Measurements from ENCODE around the gene CFAP99. TPM values are rescaled to one million over a fixed set of nuclear protein-coding genes. Genes with fewer than 3 reads are reported as not detected.
A peak's percentile ranks its signal among the peaks of the same experiment; 100 is the strongest.

Gene CFAP99
- total and polyA plus RNA-seq, 5 experiments from 2014 or later = 0.05 TPM; not detected in 4

DNA sequence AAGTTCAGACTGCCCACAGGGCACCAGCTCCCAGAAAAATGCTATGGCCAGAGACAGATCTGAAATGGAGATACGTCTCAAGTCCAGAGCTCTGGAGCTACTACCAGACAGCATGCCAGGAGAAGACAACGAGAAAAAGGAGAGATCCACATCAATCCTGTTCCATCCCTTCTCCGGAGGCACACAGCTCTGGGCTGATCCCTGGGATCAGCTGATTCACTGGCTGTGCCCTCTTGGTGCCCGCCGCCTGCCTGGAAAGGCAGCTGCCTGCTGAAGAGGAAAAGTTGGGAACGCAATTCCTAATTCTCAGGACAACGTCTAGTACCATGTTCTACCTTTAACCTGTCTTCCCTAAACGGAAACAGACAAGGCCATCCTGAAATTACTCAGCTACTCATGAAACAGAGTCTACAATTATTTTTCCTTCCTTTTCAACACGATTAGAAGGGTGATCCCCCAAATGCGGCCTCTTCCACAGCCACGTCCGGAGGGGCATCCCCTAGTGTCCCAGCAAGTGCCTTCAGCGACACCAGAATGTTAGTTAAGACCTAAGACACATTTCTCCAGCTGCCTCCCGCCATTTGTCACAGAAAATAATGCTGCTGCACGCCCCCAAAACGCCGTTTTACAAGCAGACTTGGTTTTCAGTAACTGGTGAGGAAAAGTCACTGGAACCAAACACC is 2.7 kb upstream of the CFAP99 start:
- no peak for DNase-seq
- Mint-ChIP-seq H3K27me3 (peaks cover 6 to 26% (median 19%) of the 10 kb centered on the region in 5 donors), H3K4me3 (peak overlapping the region; percentile 55 to 87 (median 75)), H3K27ac (peak overlapping the region in 8 of 10 donors; percentile 8 to 83 (median 46)), H3K4me1 (peaks cover 40 to 78% (median 74%) of the 10 kb centered on the region in 4 donors), H3K36me3 (no peaks in the 10 kb centered on the region), H3K9me3 (peaks cover 0 to 3% (median 0%) of the 10 kb centered on the region in 9 donors)
- ATAC-seq = no peak
- POLR2A ChIA-PET = interaction anchor here (0.5 to 1.7 kb wide), 6 partner anchors 46 to 880 kb away, joined by 3 to 6 read pairs (median 3); partner anchors contain the start of genes MXD4 and RNF4

DNA sequence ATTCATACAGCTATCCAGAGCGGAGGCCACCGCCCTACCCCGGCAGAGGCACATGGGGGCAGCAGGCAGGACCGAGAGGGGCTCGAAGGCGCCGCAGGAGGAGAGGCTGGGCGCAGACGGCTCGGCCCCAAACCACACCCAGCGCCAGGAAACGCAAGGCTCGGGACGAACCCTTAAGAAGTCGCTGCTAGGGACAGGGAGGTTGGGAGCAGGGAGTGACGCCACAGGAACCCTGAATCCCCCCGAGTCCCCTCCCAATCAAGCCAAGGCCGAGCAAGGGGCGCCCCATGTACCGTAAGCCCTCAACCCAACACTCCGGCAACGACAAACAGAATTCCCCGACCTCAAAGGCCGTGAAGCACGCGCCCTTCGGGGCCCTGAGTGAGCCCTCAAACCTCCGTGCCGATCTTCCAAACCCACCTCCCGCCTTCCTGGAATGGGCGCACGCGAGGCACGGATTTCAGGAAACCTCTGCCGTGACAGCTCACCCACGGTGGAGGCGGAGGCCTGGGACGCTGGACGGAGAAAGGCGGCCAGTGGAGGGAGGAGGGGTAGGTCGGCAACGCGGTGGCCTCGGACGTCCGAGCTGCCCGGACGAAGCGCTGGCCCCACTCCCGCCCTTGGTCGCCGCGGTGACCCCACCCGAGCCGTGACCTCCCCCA is 2.1 kb upstream of the CFAP99 start:
- POLR2A ChIA-PET = interaction anchor here (1.1 to 1.7 kb wide), 3 partner anchors 45 to 154 kb away, joined by 3 to 6 read pairs (median 4); partner anchors contain the start of genes MXD4 and RNF4
- Mint-ChIP-seq H3K4me1 (peaks cover 38 to 71% (median 67%) of the 10 kb centered on the region in 4 donors), H3K36me3 (no peaks in the 10 kb centered on the region), H3K9me3 (peaks cover 0 to 3% (median 0%) of the 10 kb centered on the region in 9 donors), H3K27me3 (peaks cover 6 to 31% (median 20%) of the 10 kb centered on the region in 5 donors), H3K27ac (peak overlapping the region in 7 of 10 donors; percentile 8 to 83 (median 46)), H3K4me3 (peak overlapping the region; percentile 55 to 87 (median 75))
- DNase-seq (peak in 3 of 10 donors; percentile 29 to 40 (median 29)), ATAC-seq (no peak)

DNA sequence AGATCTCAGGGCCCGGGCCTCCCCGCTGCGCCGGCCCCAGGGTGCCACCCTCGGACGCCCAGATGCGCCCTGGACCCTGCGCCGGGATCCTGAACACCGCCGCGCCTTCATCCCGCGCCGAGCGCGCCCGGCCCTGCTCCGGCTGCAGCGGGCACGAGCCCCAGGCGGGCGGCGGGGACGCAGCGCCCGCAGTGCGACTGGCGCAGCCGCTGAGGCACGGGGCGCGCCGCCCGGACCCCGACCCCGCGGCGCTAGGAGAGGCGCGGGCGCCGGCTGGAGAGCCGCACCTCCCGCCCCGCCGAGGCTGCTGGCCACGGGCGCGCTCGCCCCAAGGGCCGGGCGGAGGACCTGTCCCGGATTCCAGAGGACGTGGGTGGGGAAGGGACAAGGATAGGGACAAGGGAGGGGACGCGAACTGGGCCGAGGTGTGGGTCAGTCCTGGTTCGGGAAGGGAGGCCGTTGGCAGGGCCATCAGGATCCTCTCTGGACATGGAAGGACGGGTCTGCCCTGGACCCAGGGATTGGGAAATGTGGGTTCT is 1.5 kb upstream of the CFAP99 start:
- peak overlapping the region in 4 of 10 donors; percentile 59 to 74 (median 62) for H3K27ac Mint-ChIP-seq
- DNase-seq (peak in 4 of 10 donors; percentile 17 to 30 (median 21)), ATAC-seq (no peak)
- POLR2A ChIA-PET = interaction anchor here (1.4 kb wide), 1 partner anchor 155 kb away, joined by 4 read pairs; the partner anchor contains the start of gene MXD4
- peaks cover 6 to 36% (median 24%) of the 10 kb centered on the region in 5 donors for H3K27me3 Mint-ChIP-seq
- H3K4me1 Mint-ChIP-seq = peaks cover 35 to 65% (median 62%) of the 10 kb centered on the region in 4 donors
- peaks cover 0 to 3% (median 0%) of the 10 kb centered on the region in 9 donors for H3K9me3 Mint-ChIP-seq
- no peaks in the 10 kb centered on the region for H3K36me3 Mint-ChIP-seq
- H3K4me3 Mint-ChIP-seq = peak overlapping the region; percentile 74 to 89 (median 85)

DNA sequence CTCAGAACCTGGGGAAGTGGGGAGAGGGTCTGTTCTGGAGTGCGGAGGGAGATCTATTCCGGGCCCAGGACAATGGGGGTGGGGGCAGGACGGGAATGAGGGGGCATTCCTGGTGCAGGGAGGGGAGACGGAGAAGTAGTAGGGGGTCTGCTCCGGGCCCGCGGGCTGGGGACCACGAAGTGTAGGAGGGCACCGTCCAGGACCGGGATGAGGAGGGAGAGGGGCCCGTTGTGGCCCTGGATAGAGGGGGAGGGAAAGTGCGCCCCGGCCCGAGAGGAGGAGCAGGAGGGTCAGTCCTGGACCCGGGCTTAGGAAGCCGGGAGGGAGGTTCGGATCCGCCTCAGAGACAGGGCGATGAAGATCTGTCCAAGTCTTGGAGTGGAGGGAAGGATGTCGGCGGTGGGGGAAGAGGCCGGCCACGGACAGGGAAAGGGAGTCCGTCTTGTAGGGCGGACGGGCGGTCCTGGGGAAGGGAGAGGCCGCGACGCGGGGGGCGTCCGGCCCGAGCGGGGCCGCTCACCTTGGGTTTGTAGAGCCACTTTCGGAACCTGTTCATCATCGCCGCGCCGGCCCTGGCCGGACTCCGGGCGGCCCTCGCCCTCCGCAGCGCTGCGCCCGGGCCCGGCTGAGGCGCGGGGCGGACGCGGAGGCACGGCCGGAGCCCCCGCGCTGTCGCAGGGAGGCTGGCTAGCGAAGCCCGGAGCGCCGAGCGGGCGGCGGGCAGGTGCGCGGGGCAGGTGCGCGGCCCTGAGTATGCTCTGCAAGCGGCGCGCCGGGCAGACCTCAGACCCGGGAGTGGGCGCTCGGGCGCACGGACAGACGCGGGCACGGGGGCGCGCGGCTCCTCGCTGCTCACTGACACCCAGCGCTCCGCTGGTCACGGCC is 748 bp upstream of the CFAP99 start, which contains the start of gene ZFYVE28:
Gene ZFYVE28, minus strand, starts transcription at position 881 of the 885 bp plus-strand sequence. Its CDS starts 322 bp downstream, at position 559.
- Mint-ChIP-seq H3K27me3 (peaks cover 9 to 43% (median 28%) of the 10 kb centered on the region in 5 donors), H3K36me3 (no peaks in the 10 kb centered on the region), H3K27ac (peak within 1 kb of the TSS; percentile 78 to 99 (median 95)), H3K4me3 (peak within 1 kb of the TSS; percentile 87 to 98 (median 92)), H3K4me1 (peaks cover 27 to 58% (median 55%) of the 10 kb centered on the region in 4 donors), H3K9me3 (peaks cover 0 to 3% (median 0%) of the 10 kb centered on the region in 9 donors)
- ATAC-seq = no peak
- DNase-seq = peak in 2 of 10 donors; percentile 20 to 33
- POLR2A ChIA-PET = interaction anchor here (1.2 to 1.3 kb wide), 2 partner anchors 51 to 156 kb away, joined by 3 to 8 read pairs; partner anchors contain the start of genes MXD4 and RNF4

DNA sequence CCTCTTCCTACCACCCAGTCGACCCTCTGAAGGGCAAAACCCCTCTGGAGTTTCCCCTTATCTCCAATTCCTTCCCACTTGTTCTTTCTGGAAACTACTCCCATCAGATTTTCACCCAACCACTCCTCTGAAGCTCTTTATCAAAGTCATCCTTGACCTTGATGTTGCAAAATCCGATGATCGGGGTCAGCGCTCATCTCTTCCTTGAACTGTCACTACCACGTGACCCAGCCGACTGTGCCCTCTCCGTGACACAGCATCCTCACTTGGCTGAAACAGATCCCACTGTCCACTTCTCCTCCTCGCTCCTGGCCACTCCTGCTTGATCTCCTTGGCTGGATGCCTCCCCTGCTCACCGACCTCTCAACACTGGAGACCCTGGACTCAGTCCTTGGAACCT is 1.1 kb downstream of the CFAP99 start:
- Mint-ChIP-seq H3K36me3 (no peaks in the 10 kb centered on the region), H3K4me1 (peaks cover 16 to 40% (median 37%) of the 10 kb centered on the region in 4 donors), H3K9me3 (peaks cover 0 to 3% (median 0%) of the 10 kb centered on the region in 9 donors), H3K27ac (peak overlapping the region in 9 of 10 donors; percentile 68 to 99 (median 90)), H3K4me3 (peak overlapping the region; percentile 82 to 98 (median 92)), H3K27me3 (peaks cover 11 to 53% (median 31%) of the 10 kb centered on the region in 5 donors)
- ATAC-seq (no peak), DNase-seq (no peak)
- POLR2A ChIA-PET = interaction anchor here (0.7 to 1.5 kb wide), 5 partner anchors 15 to 200 kb away, joined by 3 to 4 read pairs (median 3); no protein-coding TSS in a partner anchor

DNA sequence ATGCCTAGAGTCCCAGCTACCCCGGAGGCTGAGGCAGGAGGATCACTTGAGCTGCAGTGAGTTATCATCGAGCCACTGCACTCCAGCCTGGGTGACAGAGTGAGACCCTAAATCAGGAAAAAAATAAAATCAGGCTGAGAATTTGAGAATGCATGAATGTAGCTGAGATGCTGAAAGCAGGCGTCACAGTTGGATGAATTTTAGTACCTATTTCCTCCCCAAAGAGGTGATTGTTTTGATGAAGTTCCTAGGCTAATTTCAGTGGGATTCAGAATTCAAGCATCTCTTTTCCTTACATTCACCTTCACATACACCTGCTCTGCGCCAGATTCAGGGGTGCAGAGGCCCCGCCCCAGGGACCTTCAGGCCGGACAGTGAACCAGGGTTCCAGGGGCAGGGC is 3.2 kb downstream of the CFAP99 start:
- POLR2A ChIA-PET = interaction anchor here (1.3 to 2.3 kb wide), 2 partner anchors 19 to 160 kb away, joined by 4 to 7 read pairs; partner anchors contain the start of gene MXD4
- no peak for ATAC-seq

DNA sequence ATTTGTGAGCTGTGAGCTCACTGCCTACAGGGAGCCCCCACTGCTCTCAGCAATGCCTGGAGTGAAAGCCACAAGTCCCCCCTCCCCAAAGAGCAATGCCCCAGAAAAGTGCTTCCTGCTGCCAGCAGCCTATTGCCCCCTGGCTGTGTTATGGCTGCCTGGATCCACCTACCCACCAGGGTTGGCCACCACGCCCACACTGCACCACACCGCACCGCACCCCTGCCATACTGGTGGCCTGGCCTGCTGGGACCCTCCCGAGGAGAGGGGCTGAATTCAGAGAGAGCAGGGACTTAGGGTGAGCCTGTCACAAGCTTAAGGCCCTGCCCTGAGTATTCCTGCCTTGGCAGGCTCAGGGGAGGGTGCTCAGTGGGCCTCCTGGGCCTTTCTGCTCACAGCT is 4.3 kb downstream of the CFAP99 start:
- Mint-ChIP-seq H3K9me3 (peaks cover 0 to 3% (median 0%) of the 10 kb centered on the region in 9 donors), H3K4me1 (peaks cover 11 to 18% (median 14%) of the 10 kb centered on the region in 4 donors), H3K27ac (no peak overlapping the region), H3K36me3 (no peaks in the 10 kb centered on the region), H3K27me3 (peaks cover 12 to 44% (median 31%) of the 10 kb centered on the region in 5 donors), H3K4me3 (no peak overlapping the region)
- ATAC-seq = no peak
- no peak for DNase-seq
- POLR2A ChIA-PET = interaction anchor here (2.3 kb wide), 1 partner anchor 21 kb away, joined by 4 read pairs; no protein-coding TSS in a partner anchor

More for the DNA sequence above, 3.2 kb downstream of the CFAP99 start:
- no peak overlapping the region for H3K27ac Mint-ChIP-seq
- H3K9me3 Mint-ChIP-seq = peaks cover 0 to 3% (median 0%) of the 10 kb centered on the region in 9 donors
- H3K4me3 Mint-ChIP-seq = no peak overlapping the region
- no peaks in the 10 kb centered on the region for H3K36me3 Mint-ChIP-seq
- no peak for DNase-seq
- H3K27me3 Mint-ChIP-seq = peaks cover 12 to 50% (median 31%) of the 10 kb centered on the region in 5 donors
- peaks cover 11 to 26% (median 20%) of the 10 kb centered on the region in 4 donors for H3K4me1 Mint-ChIP-seq

DNA sequence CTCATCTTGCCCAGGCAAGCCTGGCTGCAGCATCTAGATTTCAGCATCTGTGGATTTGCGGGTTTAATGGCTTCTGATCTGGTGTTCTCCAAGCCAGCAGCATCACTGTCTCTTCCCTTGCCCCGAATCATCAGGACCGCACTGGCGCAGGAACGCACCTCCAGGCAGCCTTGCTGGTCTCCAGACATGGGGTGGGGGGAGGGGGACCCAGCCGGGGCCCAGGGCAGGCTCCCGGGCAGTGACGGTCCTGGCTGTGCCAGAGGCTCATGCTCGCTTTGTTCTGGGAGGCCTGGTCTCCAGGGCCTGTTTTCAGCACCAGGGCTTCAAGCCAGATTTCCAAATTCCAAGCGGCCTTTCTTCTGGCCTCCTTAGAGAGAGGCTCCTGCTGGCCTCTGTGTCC is 4.9 kb downstream of the CFAP99 start:
- DNase-seq (no peak), ATAC-seq (no peak)
- Mint-ChIP-seq H3K4me3 (no peak overlapping the region), H3K9me3 (peaks cover 0 to 3% (median 0%) of the 10 kb centered on the region in 9 donors), H3K4me1 (peaks cover 11 to 17% (median 14%) of the 10 kb centered on the region in 4 donors), H3K36me3 (no peaks in the 10 kb centered on the region), H3K27me3 (peaks cover 12 to 49% (median 31%) of the 10 kb centered on the region in 5 donors), H3K27ac (no peak overlapping the region)
- POLR2A ChIA-PET = interaction anchor here (2.3 kb wide), 1 partner anchor 21 kb away, joined by 4 read pairs; no protein-coding TSS in a partner anchor

DNA sequence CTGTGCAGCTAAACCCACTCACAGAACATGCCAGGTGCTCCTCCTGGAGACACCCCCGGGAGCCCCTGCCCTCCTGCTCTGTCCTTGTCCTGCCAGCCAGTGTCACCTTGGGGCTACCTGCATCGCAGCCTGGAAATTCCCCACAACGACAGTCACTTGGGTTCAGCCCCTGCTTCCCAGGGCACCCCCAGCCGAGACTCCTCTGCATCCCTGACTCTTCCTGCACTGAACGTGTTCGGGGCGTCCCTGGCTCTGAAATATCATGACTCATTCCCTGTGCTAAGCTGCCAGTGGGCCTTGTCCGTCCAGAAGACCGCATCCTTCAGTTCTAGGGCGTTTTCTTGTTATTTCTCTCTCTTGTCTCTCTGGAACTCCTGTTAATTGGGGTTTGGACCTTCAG is 5.8 kb downstream of the CFAP99 start:
- peaks cover 6 to 9% (median 8%) of the 10 kb centered on the region in 4 donors for H3K4me1 Mint-ChIP-seq
- no peaks in the 10 kb centered on the region for H3K36me3 Mint-ChIP-seq
- H3K9me3 Mint-ChIP-seq = no peaks in the 10 kb centered on the region
- H3K27ac Mint-ChIP-seq = peak overlapping the region in 2 of 10 donors; percentile 6 to 21
- POLR2A ChIA-PET = no interaction called here
- no peak overlapping the region for H3K4me3 Mint-ChIP-seq
- no peak for DNase-seq
- peaks cover 11 to 54% (median 29%) of the 10 kb centered on the region in 5 donors for H3K27me3 Mint-ChIP-seq
- no peak for ATAC-seq

DNA sequence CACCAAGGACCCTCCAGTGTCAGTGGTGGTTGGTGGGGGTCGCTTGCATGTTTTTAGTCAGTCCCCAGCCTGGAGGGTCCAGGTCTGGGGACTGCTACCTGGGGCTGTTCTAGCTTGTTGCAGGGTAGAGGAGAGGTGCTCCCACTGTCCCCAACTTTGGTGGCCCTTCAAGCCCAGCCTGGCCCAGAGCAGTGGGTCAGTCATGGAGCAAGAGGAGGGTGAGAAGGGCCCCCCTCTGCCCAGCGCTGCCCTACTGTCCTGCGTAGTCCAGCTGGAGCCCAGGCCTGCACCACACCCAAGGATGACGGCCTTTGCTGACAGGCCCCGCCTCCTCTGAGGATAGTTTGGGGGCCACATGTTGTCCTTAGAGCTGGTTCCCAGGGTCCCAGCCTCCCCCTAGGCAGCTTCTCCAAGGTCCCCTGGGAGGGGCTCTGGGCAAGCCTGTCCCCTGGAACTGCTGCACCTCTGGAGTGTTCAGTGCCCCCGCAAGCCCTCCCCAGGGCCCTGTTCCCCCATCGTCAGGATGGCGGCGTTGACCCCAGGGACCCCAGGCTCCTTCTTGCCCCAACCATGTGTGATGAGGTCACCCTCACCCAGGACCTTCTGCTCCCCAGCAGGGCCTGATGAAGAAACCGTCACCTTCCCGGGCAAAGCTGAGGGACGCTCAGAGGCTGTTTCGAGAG is 6.8 kb downstream of the CFAP99 start:
- no peaks in the 10 kb centered on the region for H3K4me1 Mint-ChIP-seq
- H3K27me3 Mint-ChIP-seq = peaks cover 7 to 44% (median 19%) of the 10 kb centered on the region in 5 donors
- H3K4me3 Mint-ChIP-seq = no peak overlapping the region
- peak overlapping the region in 1 of 10 donors; percentile 16 for H3K27ac Mint-ChIP-seq
- H3K36me3 Mint-ChIP-seq = no peaks in the 10 kb centered on the region
- DNase-seq (no peak), ATAC-seq (no peak)
- no peaks in the 10 kb centered on the region for H3K9me3 Mint-ChIP-seq
- POLR2A ChIA-PET = no interaction called here

DNA sequence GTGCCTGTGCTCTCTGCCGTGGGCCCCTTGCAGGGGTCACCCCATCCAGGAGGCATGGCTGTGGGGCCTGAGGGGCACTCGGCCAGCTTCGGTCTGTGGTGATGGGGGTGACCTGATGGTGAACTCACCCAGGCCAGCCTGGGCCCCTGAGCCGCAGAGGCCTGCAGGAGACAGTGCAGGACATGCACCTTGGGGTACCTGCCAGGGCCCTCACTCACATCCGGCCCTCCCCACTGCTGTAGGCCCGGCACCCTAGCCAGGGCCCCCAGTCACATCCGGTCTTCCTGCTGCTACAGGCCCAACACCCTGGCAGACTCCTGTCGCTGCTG is 7.3 kb downstream of the CFAP99 start:
- no peak overlapping the region for H3K4me3 Mint-ChIP-seq
- H3K36me3 Mint-ChIP-seq = no peaks in the 10 kb centered on the region
- H3K27ac Mint-ChIP-seq = no peak overlapping the region
- no peak for DNase-seq
- ATAC-seq = no peak
- H3K27me3 Mint-ChIP-seq = peaks cover 7 to 39% (median 15%) of the 10 kb centered on the region in 5 donors
- POLR2A ChIA-PET = no interaction called here
- no peaks in the 10 kb centered on the region for H3K4me1 Mint-ChIP-seq
- H3K9me3 Mint-ChIP-seq = no peaks in the 10 kb centered on the region

Data from naive thymus-derived CD8-positive, alpha-beta T cell (primary cell).